Astrocyte of the cerebellum (primary cell): ENCODE results near the gene JUN.

Source experiments
- DNase-seq: peaks from one replicate; pipeline ENCODE4 v3.0.0-alpha.2; 2011; ENCODE audit warnings: low read depth
- H3K4me3 ChIP-seq: 2 replicates; pipeline ENCODE4 v1.5.1; 2011; ENCODE audit warnings: mild to moderate bottlenecking, low read depth, low read length, moderate library complexity
- in situ Hi-C: cut with HindIII; loops from 2 replicates; pipeline ENCODE4 v1.10.0; 2017; ENCODE audit warnings: low sequenced_read_pairs
- TF ChIP-seq, protein P1 (sequence below): IDR thresholded peaks from 2 replicates; pipeline ENCODE4 v1.5.1; 2012; ENCODE audit warnings: low read length, low read depth, moderate library complexity, mild to moderate bottlenecking; ENCODE audit errors: missing control alignments

The JUN gene

DNA sequence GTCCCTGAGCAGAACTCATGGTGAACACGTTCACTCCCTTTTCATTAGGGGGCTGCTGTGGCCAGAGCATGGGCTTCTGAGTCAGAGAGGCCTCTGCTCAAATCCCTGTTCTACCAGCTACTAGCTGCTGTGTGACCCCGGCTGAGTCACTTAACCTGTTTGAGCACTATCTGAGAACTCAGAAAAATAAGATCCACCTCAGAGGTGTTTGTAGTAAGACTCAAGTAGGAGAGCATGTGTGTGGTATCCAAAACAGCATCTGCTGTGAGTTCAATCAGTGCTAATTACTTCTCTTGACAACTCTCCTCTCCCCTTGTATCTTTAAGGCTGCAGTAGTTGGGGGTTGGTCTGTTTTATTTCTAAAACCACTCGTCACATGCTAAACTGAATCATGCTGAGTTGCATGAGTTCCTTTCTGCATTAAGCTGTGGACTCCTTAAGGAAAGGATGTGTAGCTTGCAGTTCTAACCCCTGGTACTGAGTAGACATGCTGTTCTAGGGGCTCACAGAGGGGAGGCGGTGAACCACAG is 39.7 kb upstream of the JUN start:
- in situ Hi-C loops = loop anchor here (5.0 kb wide), 1 partner anchor 144 kb away; no protein-coding TSS in a partner anchor
- peak; percentile 49 for DNase-seq
- TF ChIP-seq, protein P1, sequence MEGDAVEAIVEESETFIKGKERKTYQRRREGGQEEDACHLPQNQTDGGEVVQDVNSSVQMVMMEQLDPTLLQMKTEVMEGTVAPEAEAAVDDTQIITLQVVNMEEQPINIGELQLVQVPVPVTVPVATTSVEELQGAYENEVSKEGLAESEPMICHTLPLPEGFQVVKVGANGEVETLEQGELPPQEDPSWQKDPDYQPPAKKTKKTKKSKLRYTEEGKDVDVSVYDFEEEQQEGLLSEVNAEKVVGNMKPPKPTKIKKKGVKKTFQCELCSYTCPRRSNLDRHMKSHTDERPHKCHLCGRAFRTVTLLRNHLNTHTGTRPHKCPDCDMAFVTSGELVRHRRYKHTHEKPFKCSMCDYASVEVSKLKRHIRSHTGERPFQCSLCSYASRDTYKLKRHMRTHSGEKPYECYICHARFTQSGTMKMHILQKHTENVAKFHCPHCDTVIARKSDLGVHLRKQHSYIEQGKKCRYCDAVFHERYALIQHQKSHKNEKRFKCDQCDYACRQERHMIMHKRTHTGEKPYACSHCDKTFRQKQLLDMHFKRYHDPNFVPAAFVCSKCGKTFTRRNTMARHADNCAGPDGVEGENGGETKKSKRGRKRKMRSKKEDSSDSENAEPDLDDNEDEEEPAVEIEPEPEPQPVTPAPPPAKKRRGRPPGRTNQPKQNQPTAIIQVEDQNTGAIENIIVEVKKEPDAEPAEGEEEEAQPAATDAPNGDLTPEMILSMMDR = no peak
- H3K4me3 ChIP-seq = no peak overlapping the region

DNA sequence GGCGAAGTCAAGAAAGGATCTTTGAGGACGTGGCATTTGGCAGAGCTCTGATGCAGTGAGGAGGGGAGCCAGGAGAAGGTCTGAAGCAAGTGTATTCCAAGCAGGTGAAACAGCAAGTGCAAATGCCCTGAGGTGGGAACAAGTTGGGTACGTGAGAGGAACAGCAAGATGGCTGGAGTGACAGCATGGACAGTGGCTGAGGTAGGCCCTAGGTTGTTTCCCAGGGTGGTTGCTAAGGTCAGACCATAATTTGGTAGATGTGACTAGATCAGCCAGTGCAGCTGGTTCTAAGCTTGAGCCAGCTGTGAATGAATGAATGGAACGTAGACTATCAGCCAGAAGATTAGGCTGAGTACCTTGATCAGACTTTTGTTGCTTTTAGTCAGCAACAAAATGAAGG is 37.5 kb upstream of the JUN start:
- no peak for DNase-seq
- no peak overlapping the region for H3K4me3 ChIP-seq
- in situ Hi-C loops = loop anchor here (5.0 kb wide), 1 partner anchor 146 kb away; no protein-coding TSS in a partner anchor
- TF ChIP-seq, protein P1 = no peak

DNA sequence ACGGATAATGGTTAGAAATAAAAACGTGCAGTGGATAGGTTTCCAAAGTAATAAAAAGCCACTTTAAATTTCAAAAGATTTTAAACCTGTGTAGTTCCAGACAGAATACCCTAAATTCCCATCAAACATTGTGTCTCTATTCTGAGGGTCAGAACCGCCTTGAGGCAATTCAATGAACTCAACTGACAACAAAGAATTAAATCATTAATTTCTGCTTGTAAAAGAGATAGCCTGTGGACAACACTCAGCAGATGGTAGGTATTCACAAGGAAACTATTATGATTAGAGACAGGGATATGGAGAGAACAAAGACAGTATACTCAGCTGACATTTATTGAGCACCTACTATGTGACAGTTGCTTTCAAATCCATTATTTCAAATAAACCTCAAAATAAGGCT is 35.1 kb upstream of the JUN start:
- TF ChIP-seq, protein P1 = no peak
- in situ Hi-C loops = no loop called here
- H3K4me3 ChIP-seq = no peak overlapping the region
- DNase-seq = no peak

DNA sequence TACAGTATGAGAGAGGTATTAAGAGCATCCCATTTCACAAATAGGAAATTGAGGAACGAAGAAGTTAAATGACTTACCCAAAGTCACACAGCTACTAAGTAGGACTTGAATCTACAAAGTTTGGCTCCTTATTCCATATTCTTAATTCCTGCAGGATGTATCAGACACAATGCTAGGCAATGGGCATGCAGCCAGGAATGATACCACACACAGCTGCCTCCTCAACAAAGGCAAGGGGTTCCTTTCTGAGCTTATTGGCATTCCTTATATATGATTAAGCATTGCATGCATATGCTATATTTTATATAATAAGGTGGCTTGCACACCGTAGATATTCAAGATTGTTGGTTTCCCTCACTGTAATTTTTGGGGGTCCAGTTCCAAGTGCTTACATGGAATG is 34.2 kb upstream of the JUN start:
- peak; percentile 60 for DNase-seq
- TF ChIP-seq, protein P1 = no peak
- in situ Hi-C loops = no loop called here
- no peak overlapping the region for H3K4me3 ChIP-seq

DNA sequence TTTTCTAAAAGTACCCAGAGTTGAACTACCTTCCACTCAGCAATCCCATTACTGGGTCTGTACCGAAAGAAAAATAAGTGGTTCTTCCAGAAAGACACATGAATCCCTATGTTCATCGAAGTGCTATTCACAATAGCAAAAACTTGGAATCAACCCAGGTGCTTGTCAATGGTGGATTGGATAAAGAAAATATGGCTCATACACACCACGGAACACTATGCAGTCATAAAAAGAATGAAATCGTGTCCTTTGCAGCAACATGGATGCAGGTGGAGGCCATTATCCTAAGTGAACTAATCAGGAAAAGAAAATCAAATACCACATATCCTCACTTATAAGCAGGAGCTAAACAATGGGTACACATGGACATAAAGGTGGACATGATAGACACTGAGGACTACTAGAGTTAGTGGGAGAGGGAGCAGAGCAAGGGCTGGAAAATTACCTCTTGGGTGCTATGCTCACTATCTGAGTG is 32.9 kb upstream of the JUN start:
- in situ Hi-C loops = no loop called here
- TF ChIP-seq, protein P1 = no peak
- peak overlapping the region; percentile 47 for H3K4me3 ChIP-seq
- DNase-seq = no peak

DNA sequence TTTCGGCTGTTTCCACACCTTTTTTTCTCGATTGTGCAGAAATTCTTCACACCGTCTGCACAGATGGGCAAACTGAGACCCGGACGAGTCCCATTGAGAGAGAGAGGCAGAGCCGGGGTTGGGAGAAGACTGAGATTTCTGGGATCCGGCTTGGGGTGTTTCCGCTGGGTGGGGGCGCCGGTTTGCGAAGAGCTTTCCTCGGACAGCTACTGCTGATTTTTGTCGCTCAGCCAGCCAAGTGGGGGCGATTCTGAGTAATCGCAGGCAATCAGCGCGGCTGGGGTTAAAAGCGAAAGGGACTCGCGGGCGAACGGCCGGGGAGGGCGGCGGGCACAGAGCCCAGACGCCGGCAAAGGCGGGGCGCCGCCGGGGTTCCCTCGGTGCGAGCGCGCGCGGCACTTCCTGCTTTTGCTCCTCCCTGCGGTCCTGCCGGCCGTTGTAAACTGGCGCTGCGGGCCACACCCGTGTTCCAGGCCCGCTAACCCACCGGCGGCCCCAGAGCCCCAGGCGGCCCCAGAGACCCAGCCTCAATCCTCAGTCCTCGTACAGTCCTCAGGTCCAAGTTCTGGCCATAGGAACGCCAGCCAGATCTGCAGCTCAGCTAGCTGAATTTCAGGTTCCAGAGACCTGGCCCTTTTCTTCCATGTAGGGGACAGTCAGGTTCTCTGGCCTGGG is 32.4 kb upstream of the JUN start:
- in situ Hi-C loops = no loop called here
- TF ChIP-seq, protein P1 = no peak
- peak; percentile 71 for DNase-seq
- H3K4me3 ChIP-seq = peak overlapping the region; percentile 47
